Loucy (cell line): ENCODE measurements around the gene KCNN3.

ENCODE experiments used
- H2AFZ ChIP-seq: fragments of 200-600 bp; sonication (generic); 2 replicates; pipeline ENCODE4 v1.6.0; 2016; ENCODE audit warnings: antibody characterized with exemption, mild to moderate bottlenecking, low read length, moderate library complexity
- H3F3A ChIP-seq: fragments of 200-600 bp; 2 replicates; pipeline ENCODE4 v1.6.0; 2016; ENCODE audit warnings: antibody characterized with exemption, low read depth, mild to moderate bottlenecking
- H3K27me3 ChIP-seq: fragments of 200-600 bp; sonication (generic); 2 replicates; pipeline ENCODE4 v1.6.1; 2014; ENCODE audit warnings: low read length, mild to moderate bottlenecking; ENCODE audit not compliant: insufficient read depth, poor library complexity, severe bottlenecking
- H3K36me3 ChIP-seq: fragments of 200-600 bp; sonication (generic); 2 replicates; pipeline ENCODE4 v1.6.1; 2016; ENCODE audit warnings: low read length; ENCODE audit not compliant: insufficient read depth
- H3K4me1 ChIP-seq: fragments of 200-600 bp; sonication (generic); 2 replicates; pipeline ENCODE4 v1.5.1; 2014; ENCODE audit warnings: low read length, mild to moderate bottlenecking; ENCODE audit not compliant: insufficient read depth, poor library complexity, severe bottlenecking
- H3K4me2 ChIP-seq: fragments of 200-600 bp; sonication (generic); 2 replicates; pipeline ENCODE4 v1.6.0; 2014; ENCODE audit warnings: antibody characterized with exemption, low read length, low read depth, mild to moderate bottlenecking; ENCODE audit not compliant: poor library complexity, severe bottlenecking
- H3K4me3 ChIP-seq: fragments of 200-600 bp; sonication (generic); 2 replicates; pipeline ENCODE4 v1.5.1; 2014; ENCODE audit warnings: low read length, mild to moderate bottlenecking, mixed read lengths; ENCODE audit not compliant: poor library complexity, severe bottlenecking
- H3K79me2 ChIP-seq: fragments of 200-600 bp; sonication (generic); 2 replicates; pipeline ENCODE4 v1.6.1; 2014; ENCODE audit warnings: low read length; ENCODE audit not compliant: insufficient read depth
- H3K9ac ChIP-seq: fragments of 200-600 bp; sonication (generic); 2 replicates; pipeline ENCODE4 v1.6.0; 2014; ENCODE audit warnings: mild to moderate bottlenecking, low read depth, low read length, moderate library complexity; ENCODE audit not compliant: poor library complexity, severe bottlenecking
- H3K9me2 ChIP-seq: fragments of 200-600 bp; sonication (generic); replicated peaks from 2 replicates; pipeline ENCODE4 v1.6.1; 2016; ENCODE audit warnings: low read depth, low read length, mixed read lengths
- H3K9me3 ChIP-seq: fragments of 200-600 bp; sonication (generic); 2 replicates; pipeline ENCODE4 v1.6.1; 2014; ENCODE audit warnings: mild to moderate bottlenecking, antibody characterized with exemption, low read length, low read depth; ENCODE audit not compliant: insufficient read depth
- H4K20me1 ChIP-seq: fragments of 200-600 bp; sonication (generic); 2 replicates; pipeline ENCODE4 v1.6.0; 2014; ENCODE audit warnings: antibody characterized with exemption, low read length, mild to moderate bottlenecking; ENCODE audit not compliant: insufficient read depth, poor library complexity, severe bottlenecking
- EZH2phosphoT487 ChIP-seq: fragments of 200-600 bp; IDR thresholded peaks from 2 replicates; pipeline ENCODE4 v1.6.1; 2018; ENCODE audit warnings: antibody characterized with exemption, mild to moderate bottlenecking, moderate library complexity, borderline replicate concordance
- TF ChIP-seq, protein P1 (sequence below): fragments of 200-600 bp; sonication (generic); conservative IDR thresholded peaks from 2 replicates; pipeline ENCODE4 v1.5.1; 2014; ENCODE audit warnings: mild to moderate bottlenecking, antibody characterized with exemption, low read length

Gene KCNN3

DNA sequence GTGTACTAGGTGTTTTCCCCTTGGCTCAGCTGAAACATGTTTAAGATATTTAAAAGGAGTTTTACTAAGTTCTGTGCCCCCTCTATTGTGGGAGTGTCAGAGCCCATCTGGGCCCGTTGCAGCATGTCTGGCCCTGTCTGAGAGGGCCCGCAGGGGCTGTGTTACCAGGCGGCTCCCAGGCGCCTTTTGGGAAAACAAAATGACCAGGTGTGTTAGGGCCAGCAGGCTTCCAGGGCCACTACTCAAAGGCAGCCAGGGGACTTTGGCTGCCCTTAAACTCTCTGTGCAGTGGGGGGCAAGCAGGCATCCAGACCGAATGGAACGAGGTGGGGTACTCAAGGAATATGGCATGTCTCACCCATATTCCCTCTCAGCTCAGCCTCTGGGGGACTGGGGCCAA is 111.7 kb downstream of the KCNN3 start:
- Histone ChIP-seq H3F3A (no peaks in the 10 kb centered on the region), H3K79me2 (no peaks in the 10 kb centered on the region), H3K4me1 (peaks cover 6% of the 10 kb centered on the region), H3K9me2 (no peaks in the 10 kb centered on the region), H4K20me1 (no peaks in the 10 kb centered on the region), H3K4me2 (no peak overlapping the region), H3K36me3 (no peaks in the 10 kb centered on the region), H3K9me3 (no peaks in the 10 kb centered on the region), H2AFZ (no peak overlapping the region), H3K9ac (no peak overlapping the region), H3K4me3 (no peak overlapping the region), H3K27me3 (no peaks in the 10 kb centered on the region)
- TF ChIP-seq, protein P1, sequence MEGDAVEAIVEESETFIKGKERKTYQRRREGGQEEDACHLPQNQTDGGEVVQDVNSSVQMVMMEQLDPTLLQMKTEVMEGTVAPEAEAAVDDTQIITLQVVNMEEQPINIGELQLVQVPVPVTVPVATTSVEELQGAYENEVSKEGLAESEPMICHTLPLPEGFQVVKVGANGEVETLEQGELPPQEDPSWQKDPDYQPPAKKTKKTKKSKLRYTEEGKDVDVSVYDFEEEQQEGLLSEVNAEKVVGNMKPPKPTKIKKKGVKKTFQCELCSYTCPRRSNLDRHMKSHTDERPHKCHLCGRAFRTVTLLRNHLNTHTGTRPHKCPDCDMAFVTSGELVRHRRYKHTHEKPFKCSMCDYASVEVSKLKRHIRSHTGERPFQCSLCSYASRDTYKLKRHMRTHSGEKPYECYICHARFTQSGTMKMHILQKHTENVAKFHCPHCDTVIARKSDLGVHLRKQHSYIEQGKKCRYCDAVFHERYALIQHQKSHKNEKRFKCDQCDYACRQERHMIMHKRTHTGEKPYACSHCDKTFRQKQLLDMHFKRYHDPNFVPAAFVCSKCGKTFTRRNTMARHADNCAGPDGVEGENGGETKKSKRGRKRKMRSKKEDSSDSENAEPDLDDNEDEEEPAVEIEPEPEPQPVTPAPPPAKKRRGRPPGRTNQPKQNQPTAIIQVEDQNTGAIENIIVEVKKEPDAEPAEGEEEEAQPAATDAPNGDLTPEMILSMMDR: no peak
- TF ChIP-seq EZH2phosphoT487: no peak

DNA sequence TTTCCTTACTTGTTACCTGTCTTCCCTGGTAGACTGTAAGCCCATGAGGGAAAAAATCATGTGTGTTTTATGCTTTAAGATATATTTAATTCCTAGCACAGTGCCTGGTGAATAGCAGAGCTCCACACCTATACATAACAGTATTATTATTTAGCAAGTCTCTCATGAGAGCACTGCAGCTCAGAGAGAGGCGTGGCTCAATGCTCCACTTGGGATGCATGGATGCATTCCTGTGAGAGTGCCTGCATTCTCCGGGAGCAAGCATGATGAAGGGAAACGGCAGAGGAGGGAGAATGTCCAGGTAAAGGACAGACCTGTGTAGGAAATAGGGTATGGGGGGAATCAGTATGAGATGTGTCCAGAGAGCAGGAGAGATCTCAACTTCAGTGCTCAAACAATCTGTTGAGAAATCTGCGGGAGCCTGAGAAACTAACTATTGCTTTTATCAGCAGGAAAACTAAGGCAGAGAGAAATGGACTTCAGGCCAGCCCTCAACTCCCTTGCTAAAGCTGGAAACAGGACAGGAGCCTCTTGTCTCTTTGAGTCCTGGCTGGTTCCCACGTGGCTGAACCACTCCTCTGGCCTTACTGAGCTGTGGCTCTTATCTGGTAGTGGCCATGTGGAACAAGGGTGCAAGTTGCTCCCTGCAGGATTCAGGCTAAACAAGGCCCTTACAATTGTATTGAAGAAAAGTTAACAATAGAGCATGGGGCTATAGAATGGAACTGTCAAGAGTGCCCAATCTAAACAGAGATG is 113.1 kb downstream of the KCNN3 start:
- H3K4me3 ChIP-seq: no peak overlapping the region
- no peaks in the 10 kb centered on the region for H3F3A ChIP-seq
- H3K27me3 ChIP-seq: no peaks in the 10 kb centered on the region
- no peak overlapping the region for H2AFZ ChIP-seq
- peaks cover 6% of the 10 kb centered on the region for H3K4me1 ChIP-seq
- H3K4me2 ChIP-seq: no peak overlapping the region
- no peaks in the 10 kb centered on the region for H3K36me3 ChIP-seq
- TF ChIP-seq, protein P1: no peak
- TF ChIP-seq EZH2phosphoT487: no peak
- no peaks in the 10 kb centered on the region for H3K79me2 ChIP-seq
- no peaks in the 10 kb centered on the region for H3K9me3 ChIP-seq
- H4K20me1 ChIP-seq: no peaks in the 10 kb centered on the region
- no peak overlapping the region for H3K9ac ChIP-seq
- no peaks in the 10 kb centered on the region for H3K9me2 ChIP-seq

DNA sequence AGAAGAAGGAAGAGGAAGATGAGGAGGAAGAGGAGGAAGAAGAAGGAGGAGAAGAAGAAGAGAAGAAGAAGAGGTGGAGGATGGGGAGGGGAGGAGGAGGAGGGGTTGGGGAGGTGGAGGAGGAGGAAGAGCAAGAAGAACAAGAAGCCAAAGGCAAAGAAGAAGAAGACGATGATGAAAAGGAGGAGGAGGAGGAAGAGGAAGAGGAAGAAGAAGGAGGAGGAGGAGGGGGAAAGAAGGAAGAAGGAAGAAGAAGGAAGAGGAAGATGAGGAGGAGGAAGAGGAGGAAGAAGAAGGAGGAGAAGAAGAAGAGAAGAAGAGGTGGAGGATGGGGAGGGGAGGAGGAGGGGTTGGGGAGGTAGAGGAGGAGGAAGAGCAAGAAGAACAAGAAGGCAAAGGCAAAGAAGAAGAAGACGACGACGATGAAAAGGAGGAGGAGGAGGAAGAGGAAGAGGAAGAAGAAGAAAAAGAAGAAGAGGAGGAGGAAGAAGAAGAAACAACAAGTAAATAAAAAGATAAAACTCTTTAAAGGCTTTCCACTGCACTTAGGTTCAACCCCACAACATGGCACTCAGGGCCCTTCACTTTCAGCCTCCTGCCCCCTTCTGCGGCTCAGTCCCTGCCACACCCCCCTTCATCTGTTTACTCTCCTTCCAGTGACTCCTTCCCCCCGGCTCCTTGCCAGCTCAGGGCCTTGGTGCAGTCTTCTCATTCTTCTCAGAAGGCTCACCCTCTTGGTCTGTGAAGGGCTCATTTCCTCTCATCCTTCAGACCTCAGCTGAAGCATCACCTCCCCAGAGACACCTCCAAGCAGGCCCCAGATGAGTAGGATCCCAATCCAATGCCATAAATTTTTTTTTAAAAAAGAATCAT is 114.0 kb downstream of the KCNN3 start:
- no peaks in the 10 kb centered on the region for H3F3A ChIP-seq
- no peak overlapping the region for H2AFZ ChIP-seq
- no peaks in the 10 kb centered on the region for H4K20me1 ChIP-seq
- no peaks in the 10 kb centered on the region for H3K9me3 ChIP-seq
- no peak overlapping the region for H3K9ac ChIP-seq
- H3K4me2 ChIP-seq: no peak overlapping the region
- TF ChIP-seq EZH2phosphoT487: no peak
- TF ChIP-seq, protein P1: no peak
- no peaks in the 10 kb centered on the region for H3K27me3 ChIP-seq
- no peak overlapping the region for H3K4me3 ChIP-seq
- no peaks in the 10 kb centered on the region for H3K9me2 ChIP-seq
- no peaks in the 10 kb centered on the region for H3K36me3 ChIP-seq
- H3K4me1 ChIP-seq: peaks cover 6% of the 10 kb centered on the region
- H3K79me2 ChIP-seq: no peaks in the 10 kb centered on the region
